Measurements from ENCODE around the gene RTKN. TPM values are rescaled to one million over a fixed set of nuclear protein-coding genes. Genes with fewer than 3 reads are reported as not detected.

RTKN gene
- total and polyA plus RNA-seq, 10 of the 15 experiments (the other 5 are each of a cell fraction or from before 2014, with no cell fraction given) = 0.50 to 12.3 (median 5.4) TPM

- TF ChIP-seq CTCF (IDR thresholded peaks at IDR 0.05 in 2 of 3, conservative IDR thresholded peaks at IDR 0.05 in 1 of 3; ENCODE audit: control insufficient read depth in 2 of 3, extremely low read depth in 1 of 3, insufficient read depth in 1 of 3, low read depth in 3 of 3, low read length in 3 of 3) = peak; percentile 97 to 99 (median 98); a peak in 5 of 6 replicates
- TF ChIP-seq REST (IDR thresholded peaks at IDR 0.05; ENCODE audit: low read depth, low read length) = no peak
- no peak for TF ChIP-seq ZSCAN29 (IDR thresholded peaks at IDR 0.05)
- TF ChIP-seq YBX1 (IDR thresholded peaks at IDR 0.05) = no peak
- no peak for TF ChIP-seq NFYB (IDR thresholded peaks at IDR 0.05; ENCODE audit: insufficient read depth, low read depth, low read length)
- TF ChIP-seq MTA2 (IDR thresholded peaks at IDR 0.05; ENCODE audit: low read depth) = peak; percentile 20; the same call in 1 of the 2 replicates
- no peak for TF ChIP-seq NFYA (IDR thresholded peaks at IDR 0.05; ENCODE audit: borderline replicate concordance, low read depth, low read length)
- TF ChIP-seq CHD1 (IDR thresholded peaks at IDR 0.05; ENCODE audit: low read depth, low read length) = 0 out of 2 replicates have a peak, but pooled peaks have one; percentile 51
- peak; percentile 56 for TF ChIP-seq SKIL (IDR thresholded peaks at IDR 0.05; ENCODE audit: low read depth, poor library complexity, severe bottlenecking)
These were observed 49.9 kb downstream of the RTKN start (continued) for GRCh38 chr2:74391580-74392448.
